Ascending aorta (tissue), 2 donors: ENCODE results near the gene ONECUT3. TPM values are rescaled to one million over a fixed set of nuclear protein-coding genes. Genes with fewer than 3 reads are reported as not detected.

ENCODE experiments used
- DNase-seq, 2 donors: peaks; one replicate each; pipeline ENCODE4 v3.0.0-alpha.2; 2019; ENCODE audit warnings: low spot score in 2 of 2
- H3K27ac ChIP-seq, 2 donors: fragments of 200-600 bp; sonication (generic); one replicate each; pipeline ENCODE4 v1.5.1; 2016 to 2017; ENCODE audit warnings: mild to moderate bottlenecking in 1 of 2
- H3K27me3 ChIP-seq: fragments of 200-600 bp; sonication (generic); one replicate; pipeline ENCODE4 v1.5.1; 2017
- H3K36me3 ChIP-seq, 2 donors: fragments of 200-600 bp; sonication (generic); one replicate each; pipeline ENCODE4 v1.5.1; 2016
- H3K4me1 ChIP-seq, 2 donors: fragments of 200-600 bp; sonication (generic); one replicate each; pipeline ENCODE4 v1.5.1; 2016 to 2017; ENCODE audit warnings: mild to moderate bottlenecking in 1 of 2
- H3K4me3 ChIP-seq, 2 donors: fragments of 200-600 bp; sonication (generic); one replicate each; pipeline ENCODE4 v1.5.1; 2016 to 2017; ENCODE audit warnings: mild to moderate bottlenecking in 1 of 2
- H3K9me3 ChIP-seq, 2 donors: fragments of 200-600 bp; sonication (generic); one replicate each; pipeline ENCODE4 v1.5.1; 2016
- CTCF ChIP-seq, 3 experiments: fragments of 200-600 bp in 2 of 3; fragments of 450-650 bp in 1 of 3; sonication (generic) in 2 of 3; IDR thresholded peaks; one replicate each; pipeline ENCODE4 v1.5.1; 2016 to 2019; ENCODE audit warnings: antibody characterized with exemption in 3 of 3, mild to moderate bottlenecking in 1 of 3, moderate library complexity in 1 of 3
- intact Hi-C: fragments of 100-400 bp; cut with DNase I; formaldehyde crosslinking; loops from one replicate; pipeline ENCODE4 v1.15.1; 2023
- total RNA-seq: library from RNA; depleted of rRNA; stranded (reverse); fragments of >200 nt; gene quantifications from one replicate; pipeline ENCODE4 v1.1.0, GENCODE V29; 2016

Gene ONECUT3
- total RNA-seq, 1 donor from 2014 or later: not detected

GRCh38 chr19:1763648-1764639 is 10.6 kb downstream of the ONECUT3 start:
- TF ChIP-seq CTCF (IDR thresholded peaks at IDR 0.05): no peak
- Histone ChIP-seq H3K27me3 (peaks cover 35% of the 10 kb centered on the region), H3K9me3 (no peaks in the 10 kb centered on the region), H3K4me3 (no peak overlapping the region), H3K27ac (no peak overlapping the region), H3K4me1 (no peaks in the 10 kb centered on the region), H3K36me3 (no peaks in the 10 kb centered on the region)
- no peak for DNase-seq
- intact Hi-C loops: no loop called here

GRCh38 chr19:1764729-1765128 is 11.4 kb downstream of the ONECUT3 start:
- no peak overlapping the region for H3K27ac ChIP-seq
- intact Hi-C loops: loop anchor here (5.0 kb wide), 1 partner anchor 92 kb away; no protein-coding TSS in a partner anchor
- H3K9me3 ChIP-seq: no peaks in the 10 kb centered on the region
- no peaks in the 10 kb centered on the region for H3K36me3 ChIP-seq
- H3K4me3 ChIP-seq: no peak overlapping the region
- TF ChIP-seq CTCF (IDR thresholded peaks at IDR 0.05): no peak
- no peak for DNase-seq
- no peaks in the 10 kb centered on the region for H3K4me1 ChIP-seq
- H3K27me3 ChIP-seq: peaks cover 37% of the 10 kb centered on the region

GRCh38 chr19:1765232-1765903 is 12.1 kb downstream of the ONECUT3 start:
- no peak for DNase-seq
- Histone ChIP-seq H3K4me1 (no peaks in the 10 kb centered on the region), H3K27me3 (peaks cover 31% of the 10 kb centered on the region), H3K4me3 (no peak overlapping the region), H3K9me3 (peaks cover 4 to 5% of the 10 kb centered on the region in 2 donors), H3K27ac (no peak overlapping the region), H3K36me3 (no peaks in the 10 kb centered on the region)
- TF ChIP-seq CTCF (IDR thresholded peaks at IDR 0.05): no peak
- intact Hi-C loops: loop anchor here (5.0 kb wide), 1 partner anchor 93 kb away; no protein-coding TSS in a partner anchor

GRCh38 chr19:1765904-1766799 is 12.8 kb downstream of the ONECUT3 start:
- H3K27me3 ChIP-seq: peaks cover 31% of the 10 kb centered on the region
- H3K9me3 ChIP-seq: peaks cover 11 to 13% of the 10 kb centered on the region in 2 donors
- H3K4me1 ChIP-seq: no peaks in the 10 kb centered on the region
- TF ChIP-seq CTCF (IDR thresholded peaks at IDR 0.05): no peak
- DNase-seq: no peak
- no peak overlapping the region for H3K27ac ChIP-seq
- H3K36me3 ChIP-seq: no peaks in the 10 kb centered on the region
- intact Hi-C loops: loop anchor here (5.0 kb wide), 1 partner anchor 94 kb away; no protein-coding TSS in a partner anchor
- H3K4me3 ChIP-seq: no peak overlapping the region

GRCh38 chr19:1766800-1767352 is 13.6 kb downstream of the ONECUT3 start:
- Histone ChIP-seq H3K4me1 (no peaks in the 10 kb centered on the region), H3K9me3 (peaks cover 12 to 18% of the 10 kb centered on the region in 2 donors), H3K36me3 (no peaks in the 10 kb centered on the region), H3K27ac (no peak overlapping the region), H3K27me3 (peaks cover 31% of the 10 kb centered on the region), H3K4me3 (no peak overlapping the region)
- DNase-seq: no peak
- intact Hi-C loops: loop anchor here (1.0 to 5.0 kb wide), 2 partner anchors 95 to 221 kb away; no protein-coding TSS in a partner anchor
- no peak for TF ChIP-seq CTCF (IDR thresholded peaks at IDR 0.05)
